ENCODE data around the gene SART1. TPM values are rescaled to one million over a fixed set of nuclear protein-coding genes. Genes with fewer than 3 reads are reported as not detected.

Gene SART1
- total and polyA plus RNA-seq, 10 of the 15 experiments (the other 5 are each of a cell fraction or from before 2014, with no cell fraction given): 6.2 to 60.5 (median 37.4) TPM

DNA sequence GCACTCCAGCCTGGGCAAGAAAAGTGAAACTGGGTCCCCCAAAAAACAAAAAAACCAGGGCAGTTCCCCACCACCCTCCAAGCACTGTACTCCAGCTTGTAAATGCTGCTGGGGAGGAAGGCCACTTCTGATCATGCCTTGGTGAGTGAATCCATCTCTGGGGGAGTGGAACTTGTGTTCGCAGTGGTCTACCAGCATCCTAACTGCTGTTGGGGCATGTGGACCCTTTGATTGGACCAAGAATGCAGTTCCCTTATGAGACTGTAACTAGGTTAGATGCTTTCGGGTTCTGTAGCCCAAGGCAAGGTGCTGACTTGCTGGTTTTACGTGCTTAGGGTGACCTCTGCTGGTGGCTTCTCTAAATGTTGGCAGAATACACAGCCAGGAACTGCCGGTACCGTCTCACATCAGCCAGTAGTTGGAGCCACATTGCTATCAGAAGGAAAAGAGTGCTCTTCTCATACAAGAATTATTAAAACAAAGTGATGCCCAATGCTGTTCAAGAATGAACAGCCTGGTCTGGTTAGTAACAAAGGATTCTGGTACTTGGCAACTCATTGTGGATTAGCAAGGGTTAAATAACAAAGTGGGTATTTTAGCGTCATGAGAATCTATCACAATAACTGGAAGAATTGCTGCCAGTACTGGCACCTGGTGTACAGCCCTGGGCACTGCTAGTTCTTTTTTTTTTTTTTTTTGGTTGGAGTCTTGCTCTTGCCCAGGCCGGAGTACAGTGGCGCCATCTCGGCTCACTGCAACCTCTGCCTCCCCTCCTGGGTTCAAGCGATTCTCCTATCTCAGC lies 27.5 kb downstream of the SART1 start (continued):
- TF ChIP-seq GATAD2B (conservative IDR thresholded peaks at IDR 0.05; ENCODE audit: low read depth) (no peak), BRCA1 (IDR thresholded peaks at IDR 0.05; ENCODE audit: low read depth, low read length) (no peak), BHLHE40 (IDR thresholded peaks at IDR 0.05; ENCODE audit: borderline replicate concordance in 1 of 2, low read depth in 2 of 2, low read length in 1 of 2) (0 out of 4 replicates have a peak, but pooled peaks of 1 of the 2 experiments have one; percentile 34), MTA2 (IDR thresholded peaks at IDR 0.05; ENCODE audit: low read depth) (no peak), TCF3 (IDR thresholded peaks at IDR 0.05; ENCODE audit: borderline replicate concordance, insufficient read depth, low read depth, low read length) (no peak), JUND (IDR thresholded peaks at IDR 0.05; ENCODE audit: low read depth, low read length) (no peak), ZBED1 (IDR thresholded peaks at IDR 0.05; ENCODE audit: borderline replicate concordance) (no peak), ZNF687 (IDR thresholded peaks at IDR 0.05) (no peak), ZNF24 (IDR thresholded peaks at IDR 0.05) (no peak), LARP7 (IDR thresholded peaks at IDR 0.05) (no peak), NR2C2 (IDR thresholded peaks at IDR 0.05; ENCODE audit: borderline replicate concordance, control insufficient read depth, insufficient read length, low read depth) (no peak), FOXK2 (IDR thresholded peaks at IDR 0.05) (no peak), ZZZ3 (IDR thresholded peaks at IDR 0.05; ENCODE audit: control insufficient read depth, insufficient read length, low read depth) (no peak), SMAD5 (IDR thresholded peaks at IDR 0.05; ENCODE audit: low read depth) (no peak), SKIL (IDR thresholded peaks at IDR 0.05; ENCODE audit: low read depth, poor library complexity, severe bottlenecking) (peak; percentile 79), STAT3 (IDR thresholded peaks at IDR 0.05; ENCODE audit: low read depth, low read length) (no peak), MTA3 (IDR thresholded peaks at IDR 0.05; ENCODE audit: borderline replicate concordance, low read length) (no peak), PAX8 (IDR thresholded peaks at IDR 0.05) (no peak), RB1 (IDR thresholded peaks at IDR 0.05; ENCODE audit: borderline replicate concordance) (peak; percentile 82; the same call in 1 of the 2 replicates)
- TF ChIP-seq, protein P1, sequence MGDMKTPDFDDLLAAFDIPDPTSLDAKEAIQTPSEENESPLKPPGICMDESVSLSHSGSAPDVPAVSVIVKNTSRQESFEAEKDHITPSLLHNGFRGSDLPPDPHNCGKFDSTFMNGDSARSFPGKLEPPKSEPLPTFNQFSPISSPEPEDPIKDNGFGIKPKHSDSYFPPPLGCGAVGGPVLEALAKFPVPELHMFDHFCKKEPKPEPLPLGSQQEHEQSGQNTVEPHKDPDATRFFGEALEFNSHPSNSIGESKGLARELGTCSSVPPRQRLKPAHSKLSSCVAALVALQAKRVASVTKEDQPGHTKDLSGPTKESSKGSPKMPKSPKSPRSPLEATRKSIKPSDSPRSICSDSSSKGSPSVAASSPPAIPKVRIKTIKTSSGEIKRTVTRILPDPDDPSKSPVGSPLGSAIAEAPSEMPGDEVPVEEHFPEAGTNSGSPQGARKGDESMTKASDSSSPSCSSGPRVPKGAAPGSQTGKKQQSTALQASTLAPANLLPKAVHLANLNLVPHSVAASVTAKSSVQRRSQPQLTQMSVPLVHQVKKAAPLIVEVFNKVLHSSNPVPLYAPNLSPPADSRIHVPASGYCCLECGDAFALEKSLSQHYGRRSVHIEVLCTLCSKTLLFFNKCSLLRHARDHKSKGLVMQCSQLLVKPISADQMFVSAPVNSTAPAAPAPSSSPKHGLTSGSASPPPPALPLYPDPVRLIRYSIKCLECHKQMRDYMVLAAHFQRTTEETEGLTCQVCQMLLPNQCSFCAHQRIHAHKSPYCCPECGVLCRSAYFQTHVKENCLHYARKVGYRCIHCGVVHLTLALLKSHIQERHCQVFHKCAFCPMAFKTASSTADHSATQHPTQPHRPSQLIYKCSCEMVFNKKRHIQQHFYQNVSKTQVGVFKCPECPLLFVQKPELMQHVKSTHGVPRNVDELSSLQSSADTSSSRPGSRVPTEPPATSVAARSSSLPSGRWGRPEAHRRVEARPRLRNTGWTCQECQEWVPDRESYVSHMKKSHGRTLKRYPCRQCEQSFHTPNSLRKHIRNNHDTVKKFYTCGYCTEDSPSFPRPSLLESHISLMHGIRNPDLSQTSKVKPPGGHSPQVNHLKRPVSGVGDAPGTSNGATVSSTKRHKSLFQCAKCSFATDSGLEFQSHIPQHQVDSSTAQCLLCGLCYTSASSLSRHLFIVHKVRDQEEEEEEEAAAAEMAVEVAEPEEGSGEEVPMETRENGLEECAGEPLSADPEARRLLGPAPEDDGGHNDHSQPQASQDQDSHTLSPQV (IDR thresholded peaks at IDR 0.05): peak; percentile 85

Data from GM12878 (cell line).